Endothelial cell of umbilical vein (primary cell): Measurements from ENCODE around the gene STIMATE. TPM values are rescaled to one million over a fixed set of nuclear protein-coding genes. Genes with fewer than 3 reads are reported as not detected.

Experiments
- BruUV-seq: library from RNA; stranded (reverse); fragments of 400-500 nt; replicated peaks from 2 replicates; lab custom pipeline; 2021; lab: Mats Ljungman, UMichigan
- CTCF ChIA-PET: fragments of 300-600, 350-600 bp; sonication (Branson Sonifier 250); formaldehyde crosslinking; loops from one replicate; lab custom pipeline; 2021; ENCODE audit warnings: antibody characterized with exemption, inconsistent platforms; lab: Charles Lee
- POLR2A ChIA-PET: fragments of 300-600, 350-600 bp; sonication (Branson Sonifier 250); formaldehyde crosslinking; loops from one replicate; lab custom pipeline; 2021; ENCODE audit warnings: antibody characterized with exemption, inconsistent platforms; lab: Charles Lee
- DNase-seq: peaks from one replicate; pipeline ENCODE4 v3.0.0-alpha.2; 2011; ENCODE audit warnings: low read depth, low spot score
- FAIRE-seq: peaks from 2 replicates; lab custom pipeline; 2011; peaks lifted over from hg19 to GRCh38; lab: Jason Lieb, UNC
- H2AFZ ChIP-seq: 2 replicates; pipeline ENCODE4 v1.6.0; 2012; ENCODE audit warnings: low read depth, low read length, control low read depth, inconsistent platforms
- H3K27ac ChIP-seq: 2 replicates; pipeline ENCODE4 v1.5.1; 2011; ENCODE audit warnings: low read depth, mild to moderate bottlenecking, control low read depth, low read length, moderate library complexity; ENCODE audit not compliant: insufficient read depth
- H3K27me3 ChIP-seq, 2 experiments: 2 replicates each; pipeline versions ENCODE4 v1.6.0 to v1.6.1; 2011; ENCODE audit warnings: low read length in 2 of 2, mixed read lengths in 1 of 2; ENCODE audit not compliant: control insufficient read depth in 2 of 2, insufficient read depth in 2 of 2
- H3K36me3 ChIP-seq, 2 experiments: 2 replicates in 1 of 2; 3 replicates in 1 of 2; pipeline ENCODE4 v1.5.1; 2011; ENCODE audit warnings: low read length in 2 of 2, mild to moderate bottlenecking in 1 of 2, moderate library complexity in 1 of 2; ENCODE audit not compliant: control insufficient read depth in 2 of 2, insufficient read depth in 2 of 2; ENCODE audit errors: extremely low read depth in 1 of 2
- H3K4me1 ChIP-seq: 3 replicates; pipeline ENCODE4 v1.5.1; 2011; ENCODE audit warnings: mild to moderate bottlenecking, low read length; ENCODE audit not compliant: control insufficient read depth, insufficient read depth; ENCODE audit errors: extremely low read depth
- H3K4me2 ChIP-seq: 2 replicates; pipeline ENCODE4 v1.6.1; 2011; ENCODE audit warnings: low read length, control low read depth, mixed read lengths; ENCODE audit not compliant: insufficient read depth
- H3K4me3 ChIP-seq, 3 experiments: fragments of 200-600 bp in 1 of 3; sonication (generic), shearing (Covaris generic) in 1 of 3; replicated peaks in 1 of 3; 2 replicates each; pipeline ENCODE4 v1.5.1; 2011 to 2016; ENCODE audit warnings: control low read depth in 3 of 3, low read length in 3 of 3, mild to moderate bottlenecking in 2 of 3, inconsistent platforms in 1 of 3, low read depth in 1 of 3, moderate library complexity in 1 of 3; ENCODE audit not compliant: insufficient read depth in 1 of 3
- H3K79me2 ChIP-seq: 2 replicates; pipeline ENCODE4 v1.6.0; 2012; ENCODE audit warnings: low read length, inconsistent platforms; ENCODE audit not compliant: control insufficient read depth, insufficient read depth
- H3K9ac ChIP-seq: replicated peaks from 2 replicates; pipeline ENCODE3; 2011; ENCODE audit warnings: low read length, control low read depth; ENCODE audit not compliant: insufficient read depth; ENCODE audit errors: extremely low read depth
- H3K9me1 ChIP-seq: replicated peaks from 3 replicates; pipeline ENCODE4 v1.6.0; 2011; ENCODE audit warnings: mild to moderate bottlenecking, low read length; ENCODE audit not compliant: control insufficient read depth, insufficient read depth; ENCODE audit errors: extremely low read depth
- H3K9me3 ChIP-seq: replicated peaks from 2 replicates; pipeline ENCODE4 v1.5.1; 2012; ENCODE audit warnings: low read length, inconsistent platforms; ENCODE audit not compliant: control insufficient read depth, insufficient read depth
- H4K20me1 ChIP-seq: replicated peaks from 2 replicates; pipeline ENCODE3; 2011; ENCODE audit warnings: mild to moderate bottlenecking, low read length; ENCODE audit not compliant: control insufficient read depth, insufficient read depth; ENCODE audit errors: extremely low read depth
- EZH2 ChIP-seq: IDR thresholded peaks from 2 replicates; pipeline ENCODE4 v1.6.1; 2012; ENCODE audit warnings: borderline replicate concordance, low read depth, mild to moderate bottlenecking, moderate library complexity, low read length, inconsistent platforms; ENCODE audit not compliant: severe bottlenecking
- FOS ChIP-seq: IDR thresholded peaks from 2 replicates; pipeline ENCODE4 v1.6.1; 2011; ENCODE audit warnings: mild to moderate bottlenecking, low read length, moderate library complexity, borderline replicate concordance; ENCODE audit not compliant: insufficient read depth
- GATA2 ChIP-seq: IDR thresholded peaks from 2 replicates; pipeline ENCODE4 v1.7.0; 2011; ENCODE audit warnings: low read depth, mild to moderate bottlenecking, moderate library complexity, mixed read lengths, low read length; ENCODE audit not compliant: insufficient read length, insufficient read depth
- JUN ChIP-seq: IDR thresholded peaks from 2 replicates; pipeline ENCODE4 v1.6.1; 2011; ENCODE audit warnings: borderline replicate concordance, low read depth; ENCODE audit not compliant: insufficient read length, insufficient read depth
- MYC ChIP-seq: IDR thresholded peaks from one replicate; pipeline ENCODE4 v1.6.1; 2011; ENCODE audit warnings: mild to moderate bottlenecking, low read depth, low read length
- POLR2A ChIP-seq: IDR thresholded peaks from 2 replicates; pipeline ENCODE4 v1.6.1; 2012; ENCODE audit warnings: low read depth, mild to moderate bottlenecking, control low read depth, low read length
- POLR2AphosphoS5 ChIP-seq: IDR thresholded peaks from 2 replicates; pipeline ENCODE4 v1.6.1; 2012; ENCODE audit warnings: low read depth, mild to moderate bottlenecking, control low read depth, low read length, moderate library complexity; ENCODE audit not compliant: insufficient read depth
- dilution Hi-C: fragments of 300-500 bp; cut with MboI; formaldehyde crosslinking; loops from one replicate; pipeline ENCODE4 v1.15.0; 2019; ENCODE audit warnings: low sequenced_read_pairs; ENCODE audit not compliant: extremely low pct_ligation_motif_present
- intact Hi-C: fragments of 100-400 bp; cut with micrococcal nuclease; formaldehyde crosslinking; loops from one replicate; pipeline ENCODE4 v1.10.0; 2022
- polyA plus RNA-seq, 4 experiments: library from polyadenylated mRNA; depleted of rRNA in 3 of 4; stranded (reverse) in 3 of 4; unstranded in 1 of 4; fragments of >200 nt; gene quantifications; 2 replicates each; pipeline versions ENCODE4 v1.2.1 to v1.2.3, GENCODE V29; 2011 to 2012; ENCODE audit warnings: missing spikeins in 1 of 4
- total RNA-seq: library from RNA; stranded (reverse); gene quantifications from 2 replicates; pipeline ENCODE4 v1.2.3, GENCODE V29; 2021
- TF ChIP-seq, protein P1 (sequence below), 2 donors: IDR thresholded peaks; 1 replicate in 1 of 2; 2 replicates in 1 of 2; pipeline ENCODE4 v1.5.1; 2011; ENCODE audit warnings: low read length in 2 of 2, mild to moderate bottlenecking in 2 of 2, moderate library complexity in 2 of 2, control low read depth in 1 of 2, inconsistent platforms in 1 of 2, low read depth in 1 of 2; ENCODE audit not compliant: insufficient read depth in 1 of 2; ENCODE audit errors: extremely low read depth in 1 of 2
- TF ChIP-seq, protein P2 (sequence below): IDR thresholded peaks from 2 replicates; pipeline ENCODE4 v1.6.1; 2011; ENCODE audit not compliant: insufficient read depth, insufficient read length

The STIMATE gene
- total and polyA plus RNA-seq, 2 donors (not counting 3 experiments of a cell fraction or from before 2014, with no cell fraction given), result 18.2 to 24.0 TPM

DNA sequence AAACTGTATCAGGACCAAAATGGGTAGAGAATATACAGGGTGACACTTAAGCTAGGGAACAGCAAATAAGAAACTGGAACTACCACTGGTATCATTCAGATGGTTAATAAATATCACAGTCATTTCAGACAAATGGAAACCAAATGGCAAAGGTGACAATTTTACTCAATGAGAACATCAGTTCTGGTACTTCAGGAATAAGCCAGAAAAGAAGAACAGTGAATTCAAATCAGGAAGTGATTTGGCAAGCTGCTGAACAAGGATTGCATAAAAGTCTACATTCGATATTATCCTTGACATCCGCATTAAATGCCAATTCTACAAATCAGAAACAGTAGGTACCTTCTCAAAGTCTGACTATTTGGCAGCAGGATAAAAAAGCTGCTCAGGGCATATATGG, 23.5 kb upstream of the STIMATE start:
- no peaks in the 10 kb centered on the region for H3K79me2 ChIP-seq
- DNase-seq, result no peak
- no peaks in the 10 kb centered on the region for H3K9me1 ChIP-seq
- H3K27ac ChIP-seq, result no peak overlapping the region
- H4K20me1 ChIP-seq, result no peaks in the 10 kb centered on the region
- no peak for TF ChIP-seq FOS
- no peak for TF ChIP-seq MYC
- no peak for TF ChIP-seq EZH2
- H3K4me2 ChIP-seq, result no peak overlapping the region
- CTCF ChIA-PET, result interaction anchor here (1.0 to 4.4 kb wide), 3 partner anchors 9 to 14 kb away, joined by 3 to 21 read pairs (median 9); no protein-coding TSS in a partner anchor
- dilution Hi-C loops, result no loop called here
- no peak overlapping the region for H3K4me3 ChIP-seq
- H3K27me3 ChIP-seq, result no peaks in the 10 kb centered on the region
- FAIRE-seq, result no peak
- no peak overlapping the region for H2AFZ ChIP-seq
- POLR2A ChIA-PET, result no interaction called here
- peaks cover 0 to 2% of the 10 kb centered on the region in 2 experiments for H3K36me3 ChIP-seq
- no peaks in the 10 kb centered on the region for H3K9me3 ChIP-seq
- no peak overlapping the region for H3K9ac ChIP-seq
- intact Hi-C loops, result no loop called here
- BruUV-seq, result no TSS peak
- H3K4me1 ChIP-seq, result peaks cover 11% of the 10 kb centered on the region

DNA sequence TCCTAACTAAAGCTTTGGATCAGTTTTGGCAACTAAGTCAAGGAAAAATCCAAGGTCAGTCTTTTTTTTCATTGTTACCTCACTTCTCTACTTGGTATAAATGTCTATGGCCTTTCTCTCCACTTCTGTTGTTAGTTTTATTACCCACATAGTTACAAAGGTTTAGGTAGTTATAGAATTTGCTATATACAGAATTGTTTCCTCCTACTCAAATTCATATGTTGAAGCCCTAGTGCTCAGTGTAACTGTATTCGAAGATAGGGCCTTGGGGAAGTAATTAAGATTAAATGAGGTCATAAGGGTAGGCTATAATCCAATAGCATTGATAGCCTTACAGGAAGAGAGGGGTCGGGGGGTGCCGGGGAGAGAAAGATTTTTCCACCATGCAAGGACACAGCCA, 19.7 kb upstream of the STIMATE start:
- Histone ChIP-seq H3K27me3 (no peaks in the 10 kb centered on the region), H3K4me1 (peaks cover 8% of the 10 kb centered on the region), H4K20me1 (no peaks in the 10 kb centered on the region), H3K27ac (no peak overlapping the region), H3K79me2 (no peaks in the 10 kb centered on the region), H3K4me2 (no peak overlapping the region), H2AFZ (no peak overlapping the region), H3K9me1 (no peaks in the 10 kb centered on the region), H3K9ac (no peak overlapping the region), H3K36me3 (no peaks in the 10 kb centered on the region), H3K4me3 (no peak overlapping the region), H3K9me3 (no peaks in the 10 kb centered on the region)
- no peak for DNase-seq
- POLR2A ChIA-PET, result no interaction called here
- TF ChIP-seq MYC (no peak), FOS (no peak), EZH2 (no peak), POLR2A (no peak), JUN (no peak), GATA2 (no peak), POLR2AphosphoS5 (no peak)
- TF ChIP-seq, protein P1, sequence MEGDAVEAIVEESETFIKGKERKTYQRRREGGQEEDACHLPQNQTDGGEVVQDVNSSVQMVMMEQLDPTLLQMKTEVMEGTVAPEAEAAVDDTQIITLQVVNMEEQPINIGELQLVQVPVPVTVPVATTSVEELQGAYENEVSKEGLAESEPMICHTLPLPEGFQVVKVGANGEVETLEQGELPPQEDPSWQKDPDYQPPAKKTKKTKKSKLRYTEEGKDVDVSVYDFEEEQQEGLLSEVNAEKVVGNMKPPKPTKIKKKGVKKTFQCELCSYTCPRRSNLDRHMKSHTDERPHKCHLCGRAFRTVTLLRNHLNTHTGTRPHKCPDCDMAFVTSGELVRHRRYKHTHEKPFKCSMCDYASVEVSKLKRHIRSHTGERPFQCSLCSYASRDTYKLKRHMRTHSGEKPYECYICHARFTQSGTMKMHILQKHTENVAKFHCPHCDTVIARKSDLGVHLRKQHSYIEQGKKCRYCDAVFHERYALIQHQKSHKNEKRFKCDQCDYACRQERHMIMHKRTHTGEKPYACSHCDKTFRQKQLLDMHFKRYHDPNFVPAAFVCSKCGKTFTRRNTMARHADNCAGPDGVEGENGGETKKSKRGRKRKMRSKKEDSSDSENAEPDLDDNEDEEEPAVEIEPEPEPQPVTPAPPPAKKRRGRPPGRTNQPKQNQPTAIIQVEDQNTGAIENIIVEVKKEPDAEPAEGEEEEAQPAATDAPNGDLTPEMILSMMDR (IDR thresholded peaks at IDR 0.05; ENCODE audit: extremely low read depth in 1 of 2, insufficient read depth in 1 of 2, low read depth in 1 of 2, low read length in 2 of 2), result no peak
- TF ChIP-seq, protein P2, sequence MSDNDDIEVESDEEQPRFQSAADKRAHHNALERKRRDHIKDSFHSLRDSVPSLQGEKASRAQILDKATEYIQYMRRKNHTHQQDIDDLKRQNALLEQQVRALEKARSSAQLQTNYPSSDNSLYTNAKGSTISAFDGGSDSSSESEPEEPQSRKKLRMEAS, result no peak
- dilution Hi-C loops, result no loop called here
- no peak for FAIRE-seq
- intact Hi-C loops, result no loop called here
- no TSS peak for BruUV-seq
- CTCF ChIA-PET, result no interaction called here
